Pancreas (tissue), 10 donors: ENCODE results near the gene GOLGA8G. TPM values are rescaled to one million over a fixed set of nuclear protein-coding genes. Genes with fewer than 3 reads are reported as not detected.
"Not testable (repeated sequence)": the region's sequence is repeated elsewhere in the genome, so short reads cannot be mapped to it uniquely, and the experiment has no call there.

Source experiments
- ATAC-seq, 4 donors: fragments of 200-7000 bp; cut with Tn5 transposase; one replicate each; pipeline versions ENCODE4 v1.8.0 to v1.9.1; 2020; ENCODE audit warnings: mild to moderate bottlenecking in 4 of 4, moderate library complexity in 4 of 4
- DNase-seq, 6 donors: peaks; one replicate each; pipeline ENCODE4 v3.0.0-alpha.2; 2020
- FAIRE-seq: peaks from 2 replicates; lab custom pipeline; 2012; peaks lifted over from hg19 to GRCh38; lab: Jason Lieb, UNC
- H3K27ac ChIP-seq, 4 donors: fragments of 200-600 bp; sonication (generic); 1 replicate in 3 of 4; 2 replicates in 1 of 4; pipeline versions ENCODE4 v1.5.0 to v1.8.0; 2020
- H3K27me3 ChIP-seq, 4 donors: fragments of 200-600 bp; one replicate each; pipeline ENCODE4 v1.8.0; 2021
- H3K36me3 ChIP-seq, 3 donors: fragments of 200-600 bp; sonication (generic) in 1 of 3; one replicate each; pipeline versions ENCODE4 v1.5.0 to v1.8.0; 2020 to 2021
- H3K4me1 ChIP-seq, 3 donors: fragments of 200-600 bp; one replicate each; pipeline ENCODE4 v1.8.0; 2021
- H3K4me3 ChIP-seq, 4 donors: fragments of 200-600 bp; sonication (generic) in 2 of 4; one replicate each; pipeline versions ENCODE4 v1.5.0 to v1.8.0; 2020 to 2021
- H3K9me3 ChIP-seq, 4 donors: fragments of 200-600 bp; one replicate each; pipeline ENCODE4 v1.8.0; 2021
- WGBS, 2 donors: extraction: QIAGEN DNeasy Blood & Tissue Kit; methylation state at CpG; one replicate each; pipeline ENCODE4 v1.1.7; 2013; 5-methylcytosine and 5-hydroxymethylcytosine counted together
- intact Hi-C, 3 donors: fragments of 100-400 bp; cut with DNase I; formaldehyde crosslinking; loops; one replicate each; pipeline versions ENCODE4 v1.11.1 to v1.14.2; 2022
- microRNA-seq, 2 donors: library from miRNA; unstranded; fragments of <30 nt; microRNA quantifications; one replicate each; pipeline versions ENCODE4 to v1.1.0, GENCODE V29; 2019 to 2020
- polyA plus RNA-seq, 2 donors: library from polyadenylated mRNA; stranded (reverse); fragments of 200-250 nt; gene quantifications; one replicate each; pipeline ENCODE4 v1.2.3, GENCODE V29; 2013
- total RNA-seq, 6 donors: library from RNA; stranded (reverse); fragmentation: NEBNext Ultra II Directional in 4 of 6; extraction: Animal tissue kit (Norgen Biotek cat#: 25700) in 4 of 6; gene quantifications; one replicate each; pipeline versions ENCODE4 v1.2.1 to v1.2.4, GENCODE V29; 2021 to 2023
- donor health status: healthy with polysubstance abuse.
- donor health status: DM: no; HTN: no; CAD: no; lungs with moderate emphysema.
- donor health status: DM: no; HTN: no; CAD: no.
- donor health status: control.
- donor health status: control.
- donor health status: Bipolar disorder and iron deficiency.
- donor health status: DM: yes; HTN: yes; CAD: no.
- donor health status: DM: no; HTN: no; CAD: no.
- donor health status: DM: no; HTN: no; CAD: no.
- donor health status: DM: yes; HTN: yes; CAD: no.

The GOLGA8G gene
- total RNA-seq (under 1 TPM in 1 of 6 donors, not detected in 5; 0.08 TPM), polyA plus RNA-seq (under 1 TPM in 1 of 2 donors, not detected in 1; 0.08 TPM)

- H3K4me3 ChIP-seq, ATAC-seq, H3K27me3 ChIP-seq, H3K4me1 ChIP-seq, DNase-seq, intact Hi-C loops, H3K36me3 ChIP-seq, H3K27ac ChIP-seq, FAIRE-seq, H3K9me3 ChIP-seq: not testable (repeated sequence)
- 74% methylated on average over 3 of the region's 6 CpGs for WGBS, 2 donors
Measured at GRCh38 chr15:28532954-28533353, at the start of gene GOLGA8G. Gene GOLGA8G (minus strand): TSS chr15:28532971. CDS start chr15:28532909, 62 bp downstream.

GRCh38 chr15:28573351-28573750 lies 40.6 kb upstream of the GOLGA8G start:
- DNase-seq = peak in 1 of 6 donors; percentile 22

GRCh38 chr15:28553268-28553667 lies 20.5 kb upstream of the GOLGA8G start, which contains the start of gene GOLGA6L25:
Gene GOLGA6L25 (plus strand): TSS chr15:28553568. CDS start chr15:28553629, 61 bp downstream.
- H3K4me1 ChIP-seq, H3K9me3 ChIP-seq, DNase-seq, H3K36me3 ChIP-seq, intact Hi-C loops, H3K4me3 ChIP-seq, H3K27ac ChIP-seq, ATAC-seq, H3K27me3 ChIP-seq, FAIRE-seq: not testable (repeated sequence)
- no CpG with 5 or more reads among the region's 7 CpGs for WGBS, 2 donors

More at GRCh38 chr15:28573351-28573750, 40.6 kb upstream of the GOLGA8G start:
- ATAC-seq, FAIRE-seq, H3K9me3 ChIP-seq, H3K4me3 ChIP-seq, H3K4me1 ChIP-seq, intact Hi-C loops, H3K27ac ChIP-seq, H3K27me3 ChIP-seq, H3K36me3 ChIP-seq: not testable (repeated sequence)
- 83 to 89% methylated on average over 11 of the region's 13 CpGs for WGBS, 2 donors

GRCh38 chr15:28515208-28515607 lies 17.6 kb downstream of the GOLGA8G start:
- H3K27ac ChIP-seq, H3K4me3 ChIP-seq, FAIRE-seq, H3K36me3 ChIP-seq, H3K27me3 ChIP-seq, intact Hi-C loops, ATAC-seq, DNase-seq, H3K9me3 ChIP-seq, H3K4me1 ChIP-seq: not testable (repeated sequence)
- 79 to 89% methylated on average over 2 of the region's 11 CpGs for WGBS, 2 donors

GRCh38 chr15:28514128-28514527 lies 18.6 kb downstream of the GOLGA8G start:
- H3K27ac ChIP-seq, H3K4me1 ChIP-seq, ATAC-seq, H3K27me3 ChIP-seq, intact Hi-C loops, FAIRE-seq, H3K9me3 ChIP-seq, H3K36me3 ChIP-seq, H3K4me3 ChIP-seq: not testable (repeated sequence)
- 73 to 93% methylated on average over 5 to 7 of the region's 22 CpGs for WGBS, 2 donors
- DNase-seq = peak in 1 of 6 donors; percentile 45

GRCh38 chr15:28508217-28508889 lies 24.4 kb downstream of the GOLGA8G start:
- intact Hi-C loops, H3K4me1 ChIP-seq, H3K4me3 ChIP-seq, H3K36me3 ChIP-seq, DNase-seq, FAIRE-seq, H3K27me3 ChIP-seq, H3K9me3 ChIP-seq, H3K27ac ChIP-seq, ATAC-seq: not testable (repeated sequence)
- 3 to 5% methylated on average over 10 to 13 of the region's 63 CpGs for WGBS, 2 donors

- FAIRE-seq, H3K4me3 ChIP-seq: not testable (repeated sequence)
- WGBS, 2 donors = no CpG with 5 or more reads among the region's 3 CpGs
Measured at GRCh38 chr15:28481340-28481739, 51.4 kb downstream of the GOLGA8G start.

More at GRCh38 chr15:28481340-28481739, 51.4 kb downstream of the GOLGA8G start:
- H3K9me3 ChIP-seq, H3K36me3 ChIP-seq, ATAC-seq, intact Hi-C loops, DNase-seq, H3K27ac ChIP-seq, H3K4me1 ChIP-seq, H3K27me3 ChIP-seq: not testable (repeated sequence)

Small RNAs within 50 kb of the gene (microRNA-seq; reads per million reads assigned to microRNA genes)
- gene MIR4509-3 = 0 reads per million in 2 donors

Other genes starting within 250 kb of the GOLGA8G start
- 10 to 100 TPM; 23.7 to 38.7 (median 26.4) TPM for gene HERC2, start 210.8 kb downstream of the GOLGA8G start, total RNA-seq
- gene HERC2, start 210.8 kb downstream of the GOLGA8G start, polyA plus RNA-seq = 10 to 100 TPM; 24.0 to 30.5 TPM
- gene GOLGA6L24, start 174.9 kb downstream of the GOLGA8G start, total RNA-seq = not detected
- gene GOLGA6L24, start 174.9 kb downstream of the GOLGA8G start, polyA plus RNA-seq = under 1 TPM in 1 of 2 donors, not detected in 1; 0.07 TPM
- gene GOLGA8F, start 154.3 kb downstream of the GOLGA8G start, total RNA-seq = under 1 TPM in 1 of 6 donors, not detected in 5; 0.09 TPM
- gene GOLGA8F, start 154.3 kb downstream of the GOLGA8G start, polyA plus RNA-seq = not detected
- not detected for gene GOLGA6L25, start 20.6 kb upstream of the GOLGA8G start, total RNA-seq
- gene GOLGA6L25, start 20.6 kb upstream of the GOLGA8G start, polyA plus RNA-seq = not detected
- gene GOLGA8M, start 179.4 kb upstream of the GOLGA8G start, total RNA-seq = 1 to 10 TPM in 5 of 6 donors, under 1 TPM in 1; 0.69 to 2.1 (median 1.5) TPM
- 1 to 10 TPM in 1 of 2 donors, under 1 TPM in 1; 0.80 to 1.4 TPM for gene GOLGA8M, start 179.4 kb upstream of the GOLGA8G start, polyA plus RNA-seq